Activated CD8-positive, alpha-beta memory T cell treated with anti-CD3 and anti-CD28 coated beads, Interleukin-2, amount 50 U/mL, for 1 hour (primary cell): ENCODE data around the gene GRK4.
"Not testable (repeated sequence)": the region's sequence is repeated elsewhere in the genome, so short reads cannot be mapped to it uniquely, and the experiment has no call there.

ENCODE experiments used
- DNase-seq: peaks from one replicate; pipeline ENCODE4 v3.0.0-alpha.2; 2020; ENCODE audit errors: extremely low read depth

Gene GRK4

GRCh38 chr4:2942037-2942531 lies 21.3 kb upstream of the GRK4 start:
- DNase-seq = no peak

- DNase-seq = no peak
These were observed 20.6 kb upstream of the GRK4 start for GRCh38 chr4:2942532-2943363.

DNA sequence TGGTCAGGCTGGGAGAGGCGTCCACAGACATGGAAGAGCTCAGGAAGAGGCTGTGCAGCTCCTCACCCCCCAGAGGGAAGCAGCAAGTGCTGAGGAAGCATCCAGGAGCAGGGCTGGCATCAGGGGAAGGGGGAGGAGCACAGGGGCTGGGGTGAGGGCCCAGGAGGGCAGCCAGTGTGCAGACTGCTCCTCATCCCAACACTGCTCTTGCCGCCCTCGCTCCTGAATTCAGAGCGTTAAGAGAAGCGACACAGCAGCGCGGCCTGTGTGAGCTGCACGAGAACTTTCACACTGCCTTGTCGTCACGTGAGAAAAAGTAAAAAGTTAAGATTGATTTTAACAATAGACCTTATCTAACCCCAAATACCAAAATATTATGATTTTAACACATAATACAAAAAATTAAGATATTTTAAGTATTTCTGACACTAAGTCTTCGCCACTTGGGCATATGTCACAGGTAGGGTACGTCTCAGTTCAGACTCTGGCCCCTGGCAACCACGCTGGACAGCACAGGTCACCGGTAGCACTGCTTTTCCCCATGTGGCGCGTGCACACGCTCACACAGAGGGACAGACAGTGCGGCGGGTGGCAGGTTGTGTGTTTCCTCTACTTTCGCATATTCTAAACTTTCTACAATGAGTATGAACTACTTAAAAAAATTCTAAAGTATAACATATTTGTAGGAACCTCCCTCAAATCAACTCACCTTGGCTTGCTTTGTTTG lies 19.8 kb upstream of the GRK4 start:
- DNase-seq = no peak

DNA sequence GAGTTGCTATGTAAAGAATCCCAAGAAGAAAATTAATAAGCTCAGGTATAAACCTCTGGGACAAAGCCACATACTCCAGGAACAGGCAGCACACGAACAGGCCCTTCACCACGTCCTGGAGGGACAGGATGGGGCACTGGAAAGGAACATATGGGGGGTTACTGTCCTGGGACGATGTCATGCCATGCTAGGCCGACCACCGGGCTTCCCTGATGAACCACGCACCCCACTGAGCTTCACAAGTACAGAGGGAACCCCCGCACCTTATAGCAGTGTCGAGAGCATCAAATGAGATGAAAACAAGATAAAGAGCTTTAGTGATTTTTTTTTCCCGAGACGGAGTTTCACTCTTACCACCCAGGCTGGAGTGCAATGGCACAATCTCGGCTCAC lies 19.3 kb upstream of the GRK4 start:
- no peak for DNase-seq

- DNase-seq = no peak
These were observed 18.5 kb upstream of the GRK4 start for GRCh38 chr4:2944586-2945526.

GRCh38 chr4:2945619-2946604 lies 17.5 kb upstream of the GRK4 start:
- DNase-seq = not testable (repeated sequence)

GRCh38 chr4:2946812-2947600 lies 16.4 kb upstream of the GRK4 start:
- no peak for DNase-seq

DNA sequence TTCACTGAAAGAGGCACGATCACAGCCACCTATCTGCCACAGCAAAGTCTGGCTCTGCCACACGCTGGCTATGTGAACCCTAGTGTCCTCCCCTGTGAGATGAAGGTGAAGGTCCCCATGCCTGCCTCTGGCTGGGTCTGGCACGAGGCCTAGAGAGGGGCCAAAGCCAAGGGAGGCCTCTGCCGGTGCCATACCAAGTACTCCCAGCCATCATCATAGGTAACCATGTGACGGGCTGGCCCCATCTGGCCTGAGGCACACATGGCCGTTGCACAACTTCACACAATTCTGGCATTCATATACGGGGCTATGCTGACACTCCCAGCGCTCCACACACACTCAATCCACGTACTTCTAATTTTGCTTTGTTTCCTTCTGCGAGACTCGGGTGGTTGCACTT lies 15.4 kb upstream of the GRK4 start:
- no peak for DNase-seq

DNA sequence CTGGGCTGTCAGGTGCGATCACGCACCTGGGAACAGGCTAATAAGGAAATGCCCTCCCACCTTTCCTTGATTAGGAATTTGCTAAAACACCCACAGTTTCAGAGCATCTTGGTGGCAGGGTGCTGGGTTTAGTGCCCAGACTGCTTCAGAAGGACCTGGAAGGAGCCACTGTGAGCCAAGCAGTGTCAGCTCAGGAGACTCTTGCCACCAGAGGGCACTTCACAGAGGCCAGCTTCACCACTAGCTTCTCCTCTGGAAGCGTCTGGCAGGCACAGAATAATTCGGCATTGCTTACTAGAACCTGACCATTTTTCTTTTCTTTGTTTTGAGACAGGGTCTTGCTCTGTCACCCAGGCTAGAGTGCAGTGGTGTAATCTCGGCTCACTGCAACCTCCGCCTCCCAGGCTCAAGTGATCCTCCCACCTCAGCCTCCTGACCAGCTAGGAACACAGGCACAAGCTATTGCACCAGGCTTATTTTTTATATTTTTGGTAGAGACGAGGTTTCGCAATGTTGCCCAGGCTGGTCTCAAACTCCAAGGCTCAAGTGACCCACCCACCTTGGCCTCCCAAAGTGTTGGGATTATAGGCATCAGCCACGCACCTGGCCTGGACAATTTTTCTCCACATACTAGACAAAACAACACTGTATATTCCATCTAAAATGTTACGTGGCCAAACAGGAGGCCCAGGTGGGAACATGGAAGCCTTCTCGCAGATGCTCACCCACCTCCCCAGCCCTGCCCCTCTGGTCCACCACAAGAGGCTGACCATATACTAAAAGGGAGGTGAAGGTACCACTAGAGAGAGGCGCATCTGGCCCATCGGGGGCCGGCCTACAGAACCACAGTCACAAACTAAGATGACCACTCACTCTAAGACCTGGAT lies 14.2 kb upstream of the GRK4 start:
- DNase-seq = no peak

DNA sequence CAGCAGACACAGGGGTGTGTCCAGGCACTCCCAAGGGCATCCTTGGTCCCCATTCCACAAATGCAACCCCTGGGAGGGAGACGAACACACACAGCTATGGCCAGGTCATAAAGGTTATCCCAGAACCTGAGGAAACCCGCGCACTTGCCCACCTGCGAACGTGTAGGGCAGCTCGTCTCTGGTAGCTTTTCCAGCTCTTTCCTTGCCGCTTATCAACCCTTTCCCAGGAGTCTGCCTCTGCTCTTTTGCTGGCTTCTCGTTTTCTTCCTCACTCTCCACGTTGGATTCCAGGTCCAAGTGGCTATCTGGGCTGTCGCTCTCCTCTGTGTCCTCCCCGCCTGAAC lies 13.6 kb upstream of the GRK4 start:
- no peak for DNase-seq

GRCh38 chr4:2950221-2950989 lies 13.0 kb upstream of the GRK4 start:
- DNase-seq = no peak

DNA sequence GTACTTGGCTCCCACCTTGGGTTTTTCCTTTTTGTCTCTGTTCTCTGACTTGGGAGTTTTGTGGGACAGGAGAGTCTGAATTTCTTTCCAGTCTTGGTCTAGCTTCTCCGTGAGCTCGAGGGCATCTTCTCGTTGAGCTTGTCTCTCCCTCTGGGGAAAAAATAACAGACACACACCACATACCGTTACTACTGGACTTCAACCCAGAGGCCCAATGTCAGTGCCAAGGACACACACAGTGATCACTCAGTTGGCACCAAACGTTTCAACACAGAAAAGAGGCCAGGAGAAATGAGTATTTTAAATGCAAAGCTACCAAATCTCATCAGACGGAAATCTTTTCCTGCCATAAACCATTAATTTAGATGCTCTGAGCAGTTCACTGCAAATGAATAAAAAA lies 9.9 kb upstream of the GRK4 start:
- no peak for DNase-seq

DNA sequence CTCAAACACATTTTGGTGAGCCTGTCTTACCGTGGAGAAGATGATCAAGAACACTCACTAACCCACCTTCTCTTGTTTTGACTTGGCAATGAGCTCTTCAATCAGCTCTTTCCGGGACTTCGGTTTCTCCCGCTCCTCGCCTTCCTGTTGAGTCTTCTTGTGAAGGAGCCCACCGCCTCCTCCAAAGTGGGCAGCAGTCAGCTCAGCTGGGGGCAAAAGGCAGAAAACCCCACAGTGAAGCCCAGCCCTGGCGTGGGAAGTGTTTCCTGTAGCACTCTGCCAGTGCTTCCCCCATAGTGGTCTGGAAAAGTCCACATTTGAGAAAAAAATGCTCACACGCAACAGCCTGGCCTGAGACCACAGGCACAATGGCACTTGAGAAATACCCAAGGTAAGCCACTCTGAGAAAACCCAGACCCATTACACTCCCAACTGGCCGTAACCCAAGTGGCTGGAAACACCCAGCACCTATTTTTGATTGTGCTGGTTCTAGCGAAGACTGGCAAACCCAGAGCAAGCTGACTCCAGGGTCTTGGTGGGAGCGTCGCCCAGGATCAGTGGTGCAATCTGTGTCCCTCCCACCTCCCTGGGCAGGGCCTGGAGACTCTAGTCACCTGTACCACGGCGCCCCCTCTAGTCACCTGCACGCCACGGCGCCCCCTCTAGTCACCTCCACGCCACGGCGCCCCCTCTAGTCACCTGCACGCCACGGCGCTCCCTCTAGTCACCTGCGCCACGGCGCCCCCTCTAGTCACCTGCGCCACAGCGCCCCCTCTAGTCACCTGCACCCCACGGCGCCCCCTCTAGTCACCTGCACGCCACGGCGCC lies 8.8 kb upstream of the GRK4 start:
- no peak for DNase-seq

DNA sequence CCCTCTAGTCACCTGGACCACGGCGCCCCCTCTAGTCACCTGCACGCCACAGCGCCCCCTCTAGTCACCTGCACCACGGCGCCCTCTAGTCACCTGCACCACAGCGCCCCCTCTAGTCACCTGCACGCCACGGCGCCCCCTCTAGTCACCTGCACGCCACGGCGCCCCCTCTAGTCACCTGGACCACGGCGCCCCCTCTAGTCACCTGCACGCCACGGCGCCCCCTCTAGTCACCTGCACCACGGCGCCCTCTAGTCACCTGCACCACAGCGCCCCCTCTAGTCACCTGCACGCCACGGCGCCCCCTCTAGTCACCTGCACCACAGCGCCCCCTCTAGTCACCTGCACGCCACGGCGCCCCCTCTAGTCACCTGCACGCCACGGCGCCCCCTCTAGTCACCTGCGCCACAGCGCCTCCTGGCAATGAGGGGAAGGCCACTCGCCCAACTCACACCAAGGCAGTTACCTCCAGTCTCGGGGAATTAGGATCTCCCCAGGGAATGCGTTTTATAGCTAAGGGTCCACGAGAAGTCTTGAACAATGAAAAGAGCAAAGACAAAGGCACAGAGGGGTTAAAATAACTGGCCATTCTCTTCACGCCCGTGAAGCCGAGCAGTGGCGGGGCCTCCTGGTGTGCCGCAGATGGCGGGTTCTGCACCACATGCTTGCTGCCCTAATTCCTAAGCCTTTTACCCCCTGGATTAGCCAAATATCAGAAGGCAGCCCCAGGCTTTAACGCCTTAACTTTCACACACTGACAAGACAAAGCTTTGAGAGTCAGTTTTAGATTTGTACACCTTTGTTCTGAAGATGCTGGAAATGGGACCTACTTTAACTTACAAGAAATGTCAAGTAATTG lies 8.0 kb upstream of the GRK4 start:
- not testable (repeated sequence) for DNase-seq

DNA sequence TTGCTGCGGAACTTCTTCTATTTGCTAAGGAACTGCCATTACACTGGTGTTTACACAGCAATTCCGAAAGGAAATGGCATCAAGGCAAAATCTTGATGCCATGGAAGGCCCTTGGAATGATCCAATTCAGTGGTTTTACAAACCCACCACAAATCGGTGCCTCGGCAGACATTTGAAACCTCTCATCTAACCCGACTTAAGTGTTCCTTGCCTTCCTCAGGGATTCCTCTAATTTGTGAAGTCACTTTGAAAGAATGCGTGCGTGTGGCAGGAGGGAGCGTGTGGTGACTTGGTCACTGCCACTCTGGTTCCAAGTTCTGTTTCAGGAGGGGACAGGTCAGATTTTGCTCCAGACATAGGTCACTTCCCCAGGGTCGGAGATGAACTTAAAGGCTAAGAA lies 4.9 kb upstream of the GRK4 start:
- no peak for DNase-seq

GRCh38 chr4:2960450-2960849 lies 2.9 kb upstream of the GRK4 start:
- not testable (repeated sequence) for DNase-seq
